ENCODE data around the gene YIPF2. TPM values are rescaled to one million over a fixed set of nuclear protein-coding genes. Genes with fewer than 3 reads are reported as not detected.
"Not testable (repeated sequence)": the region's sequence is repeated elsewhere in the genome, so short reads cannot be mapped to it uniquely, and the experiment has no call there.

Gene YIPF2
- total and polyA plus RNA-seq, 5 experiments from 2014 or later, result 12.0 to 32.0 (median 18.2) TPM

GRCh38 chr19:10962863-10963262 is 34.4 kb upstream of the YIPF2 start:
- peak overlapping the region; percentile 82 to 96 (median 93) for H3K27ac Mint-ChIP-seq
- H3K4me1 Mint-ChIP-seq, result peaks cover 13 to 61% (median 46%) of the 10 kb centered on the region in 4 donors
- ATAC-seq, result no peak
- POLR2A ChIA-PET, result interaction anchor here (0.5 to 0.7 kb wide), 3 partner anchors 231 to 814 kb away, joined by 4 to 5 read pairs (median 5); no protein-coding TSS in a partner anchor
- no peaks in the 10 kb centered on the region for H3K9me3 Mint-ChIP-seq
- H3K27me3 Mint-ChIP-seq, result no peaks in the 10 kb centered on the region
- peak overlapping the region; percentile 20 to 95 (median 88) for H3K4me3 Mint-ChIP-seq
- no peak for DNase-seq
- no peaks in the 10 kb centered on the region for H3K36me3 Mint-ChIP-seq

- Mint-ChIP-seq H3K27me3 (no peaks in the 10 kb centered on the region), H3K9me3 (no peaks in the 10 kb centered on the region), H3K36me3 (no peaks in the 10 kb centered on the region), H3K27ac (peak overlapping the region; percentile 86 to 96 (median 94)), H3K4me1 (peaks cover 10 to 52% (median 44%) of the 10 kb centered on the region in 4 donors), H3K4me3 (peak overlapping the region; percentile 86 to 95 (median 90))
- ATAC-seq (peak in 1 of 2 donors; percentile 54), DNase-seq (no peak)
- POLR2A ChIA-PET, result interaction anchor here (0.6 to 1.5 kb wide), 8 partner anchors 19 to 427 kb away, joined by 3 to 8 read pairs (median 4); partner anchors contain the start of genes LDLR, SWSAP1 and TMED1
Measured at GRCh38 chr19:10961073-10961860, 32.8 kb upstream of the YIPF2 start.

- Mint-ChIP-seq H3K4me3 (peak within 1 kb of the TSS; percentile 86 to 95 (median 90)), H3K27ac (peak within 1 kb of the TSS; percentile 86 to 96 (median 94)), H3K27me3 (no peaks in the 10 kb centered on the region), H3K4me1 (peaks cover 10 to 48% (median 39%) of the 10 kb centered on the region in 4 donors), H3K36me3 (no peaks in the 10 kb centered on the region), H3K9me3 (no peaks in the 10 kb centered on the region)
- POLR2A ChIA-PET, result interaction anchor here (0.6 to 1.5 kb wide), 12 partner anchors 20 to 1600 kb away, joined by 3 to 8 read pairs (median 3); partner anchors contain the start of genes LDLR, SWSAP1 and TMED1
- peak; percentile 70 to 75 for ATAC-seq
- peak; percentile 94 to 100 (median 99) for DNase-seq
Measured at GRCh38 chr19:10960314-10961072, 32.1 kb upstream of the YIPF2 start, which contains the start of gene SMARCA4. SMARCA4 (plus strand) TSS chr19:10961030; CDS start chr19:10984152, 23,122 bp downstream.

- not testable (repeated sequence) for ATAC-seq
Measured at GRCh38 chr19:10959277-10959968, 31.0 kb upstream of the YIPF2 start.

GRCh38 chr19:10952809-10953208 is 24.4 kb upstream of the YIPF2 start:
- no peaks in the 10 kb centered on the region for H3K4me1 Mint-ChIP-seq
- DNase-seq (no peak), ATAC-seq (no peak)
- H3K9me3 Mint-ChIP-seq, result no peaks in the 10 kb centered on the region
- H3K27me3 Mint-ChIP-seq, result no peaks in the 10 kb centered on the region
- H3K27ac Mint-ChIP-seq, result no peak overlapping the region
- POLR2A ChIA-PET, result no interaction called here
- H3K36me3 Mint-ChIP-seq, result no peaks in the 10 kb centered on the region
- H3K4me3 Mint-ChIP-seq, result no peak overlapping the region

More at GRCh38 chr19:10959277-10959968, 31.0 kb upstream of the YIPF2 start:
- not testable (repeated sequence) for H3K9me3 Mint-ChIP-seq, H3K36me3 Mint-ChIP-seq, DNase-seq, H3K27me3 Mint-ChIP-seq
- peak overlapping the region; percentile 63 to 90 (median 88) for H3K4me3 Mint-ChIP-seq
- peaks cover 10 to 38% (median 31%) of the 10 kb centered on the region in 4 donors for H3K4me1 Mint-ChIP-seq
- POLR2A ChIA-PET, result interaction anchor here (0.6 to 1.5 kb wide), 7 partner anchors 21 to 473 kb away, joined by 3 to 8 read pairs (median 3); partner anchors contain the start of gene LDLR
- peak overlapping the region in 8 of 10 donors; percentile 67 to 96 (median 91) for H3K27ac Mint-ChIP-seq

GRCh38 chr19:10946958-10947657 is 18.7 kb upstream of the YIPF2 start:
- no peak overlapping the region for H3K27ac Mint-ChIP-seq
- no peaks in the 10 kb centered on the region for H3K36me3 Mint-ChIP-seq
- ATAC-seq (no peak), DNase-seq (no peak)
- H3K9me3 Mint-ChIP-seq, result no peaks in the 10 kb centered on the region
- POLR2A ChIA-PET, result no interaction called here
- H3K27me3 Mint-ChIP-seq, result no peaks in the 10 kb centered on the region
- H3K4me1 Mint-ChIP-seq, result peaks cover 0 to 5% (median 1%) of the 10 kb centered on the region in 4 donors
- H3K4me3 Mint-ChIP-seq, result no peak overlapping the region

GRCh38 chr19:10945264-10945663 is 16.8 kb upstream of the YIPF2 start:
- no peak overlapping the region for H3K27ac Mint-ChIP-seq
- DNase-seq, result no peak
- no peak overlapping the region for H3K4me3 Mint-ChIP-seq
- H3K27me3 Mint-ChIP-seq, result no peaks in the 10 kb centered on the region
- ATAC-seq, result no peak
- H3K4me1 Mint-ChIP-seq, result peaks cover 0 to 8% (median 5%) of the 10 kb centered on the region in 4 donors
- POLR2A ChIA-PET, result no interaction called here
- H3K36me3 Mint-ChIP-seq, result no peaks in the 10 kb centered on the region
- H3K9me3 Mint-ChIP-seq, result no peaks in the 10 kb centered on the region

GRCh38 chr19:10943412-10943811 is 15.0 kb upstream of the YIPF2 start:
- H3K36me3 Mint-ChIP-seq, DNase-seq: not testable (repeated sequence)
- POLR2A ChIA-PET, result interaction anchor here (1.5 kb wide), 1 partner anchor 13 kb away, joined by 6 read pairs; no protein-coding TSS in a partner anchor

GRCh38 chr19:10941649-10942048 is 13.2 kb upstream of the YIPF2 start:
- ATAC-seq, H3K4me3 Mint-ChIP-seq, H3K27ac Mint-ChIP-seq, H3K27me3 Mint-ChIP-seq, DNase-seq, H3K36me3 Mint-ChIP-seq, H3K9me3 Mint-ChIP-seq: not testable (repeated sequence)
- H3K4me1 Mint-ChIP-seq, result peaks cover 2 to 11% (median 5%) of the 10 kb centered on the region in 4 donors
- POLR2A ChIA-PET, result interaction anchor here (1.2 kb wide), 1 partner anchor 12 kb away, joined by 4 read pairs; no protein-coding TSS in a partner anchor

More at GRCh38 chr19:10943412-10943811, 15.0 kb upstream of the YIPF2 start:
- H3K9me3 Mint-ChIP-seq, H3K4me1 Mint-ChIP-seq, H3K4me3 Mint-ChIP-seq, H3K27me3 Mint-ChIP-seq, ATAC-seq, H3K27ac Mint-ChIP-seq: not testable (repeated sequence)

- POLR2A ChIA-PET, result interaction anchor here (1.0 kb wide), 1 partner anchor 64 kb away, joined by 3 read pairs; no protein-coding TSS in a partner anchor
- ATAC-seq (peak; percentile 77 to 81), DNase-seq (peak in 6 of 10 donors; percentile 30 to 67 (median 52))
- Mint-ChIP-seq H3K27ac (peak overlapping the region in 2 of 10 donors; percentile 35 to 43), H3K36me3 (peaks cover 0 to 12% (median 0%) of the 10 kb centered on the region in 3 donors), H3K4me1 (peaks cover 0 to 13% (median 6%) of the 10 kb centered on the region in 4 donors), H3K27me3 (no peaks in the 10 kb centered on the region), H3K4me3 (peak overlapping the region in 2 of 10 donors; percentile 37 to 38), H3K9me3 (no peaks in the 10 kb centered on the region)
Measured at GRCh38 chr19:10936661-10937084, 8.2 kb upstream of the YIPF2 start.

GRCh38 chr19:10935371-10936059 is 7.1 kb upstream of the YIPF2 start:
- Mint-ChIP-seq H3K4me3 (no peak overlapping the region), H3K27ac (peak overlapping the region in 1 of 10 donors; percentile 22), H3K27me3 (no peaks in the 10 kb centered on the region), H3K4me1 (peaks cover 4 to 21% (median 9%) of the 10 kb centered on the region in 4 donors), H3K36me3 (peaks cover 0 to 19% (median 2%) of the 10 kb centered on the region in 3 donors), H3K9me3 (no peaks in the 10 kb centered on the region)
- POLR2A ChIA-PET, result no interaction called here
- no peak for DNase-seq
- ATAC-seq, result no peak

Measured in naive thymus-derived CD8-positive, alpha-beta T cell (primary cell).